ENCODE measurements around the gene RAMP2. TPM values are rescaled to one million over a fixed set of nuclear protein-coding genes. Genes with fewer than 3 reads are reported as not detected.

The RAMP2 gene
- total RNA-seq, 2 donors from 2014 or later, result 16.3 TPM

DNA sequence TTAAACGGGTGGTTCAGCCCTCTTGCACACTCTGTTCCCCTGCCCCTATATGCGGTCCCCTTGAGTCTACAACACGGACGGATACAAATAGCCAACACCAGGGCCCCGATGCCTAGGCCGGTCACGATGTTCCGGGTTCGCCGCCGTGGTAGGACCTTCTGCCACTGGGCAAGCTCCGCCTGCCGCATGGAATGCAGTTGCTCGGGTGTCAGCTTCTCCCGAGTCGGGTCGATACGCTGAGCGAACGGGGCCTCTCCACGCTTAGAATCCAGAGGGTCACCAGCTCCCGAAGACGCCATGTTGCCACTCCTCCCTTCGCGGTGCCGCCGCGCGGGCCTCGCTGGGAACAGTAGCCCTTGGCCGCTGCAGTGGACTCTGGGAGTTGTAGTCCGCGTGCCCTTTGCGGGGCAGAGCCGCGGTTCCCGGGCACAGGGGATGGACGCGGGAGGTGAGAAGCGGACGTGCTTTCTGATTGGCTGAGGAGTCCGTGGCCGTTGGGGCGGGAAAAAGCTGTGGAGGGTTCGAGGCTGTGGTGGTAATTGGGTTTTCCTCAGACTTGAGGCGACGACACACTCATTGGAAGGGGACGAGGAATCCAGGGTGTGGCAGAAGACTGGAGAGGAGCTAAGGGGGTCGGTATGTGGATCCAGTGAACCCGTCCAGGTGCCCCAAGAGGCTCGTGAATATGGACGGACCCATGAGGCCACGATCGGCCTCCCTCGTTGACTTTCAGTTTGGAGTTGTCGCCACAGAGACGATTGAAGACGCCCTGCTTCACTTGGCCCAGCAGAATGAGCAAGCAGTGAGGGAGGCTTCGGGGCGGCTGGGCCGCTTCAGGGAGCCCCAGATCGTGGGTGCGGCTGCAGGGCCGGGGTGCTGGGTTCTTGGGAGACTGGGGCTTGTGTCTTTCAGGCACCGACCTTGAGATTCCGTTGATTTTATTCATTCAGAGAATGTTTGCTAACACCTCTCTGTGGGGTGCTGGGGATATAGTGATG, 37.7 kb downstream of the RAMP2 start, which contains the start of the genes CNTD1 and COA3:
CNTD1 (plus strand) TSS at position 479 of the 998 bp plus-strand sequence; CDS start at position 686, 207 bp downstream.
COA3 (minus strand) TSS at position 322 of the 998 bp plus-strand sequence; CDS start at position 299, 23 bp downstream.
- peak; percentile 79 for DNase-seq (ENCODE audit: low spot score)
- H3K4me3 ChIP-seq, result peak within 1 kb of the TSS; percentile 66 to 75
- H3K27me3 ChIP-seq (replicated peaks; ENCODE audit: insufficient read depth), result no peaks in the 10 kb centered on the region
- WGBS, result 26% methylated on average over 65 of the region's 66 CpGs
- H3K27ac ChIP-seq, result peak within 1 kb of the TSS; percentile 85 to 88
- intact Hi-C loops (cut with DNase I), result no loop called here
- no peaks in the 10 kb centered on the region for H3K36me3 ChIP-seq
- TF ChIP-seq POLR2A (IDR thresholded peaks at IDR 0.05) (no peak), POLR2AphosphoS5 (IDR thresholded peaks at IDR 0.05) (peak; percentile 91)
- TF ChIP-seq, protein P1, sequence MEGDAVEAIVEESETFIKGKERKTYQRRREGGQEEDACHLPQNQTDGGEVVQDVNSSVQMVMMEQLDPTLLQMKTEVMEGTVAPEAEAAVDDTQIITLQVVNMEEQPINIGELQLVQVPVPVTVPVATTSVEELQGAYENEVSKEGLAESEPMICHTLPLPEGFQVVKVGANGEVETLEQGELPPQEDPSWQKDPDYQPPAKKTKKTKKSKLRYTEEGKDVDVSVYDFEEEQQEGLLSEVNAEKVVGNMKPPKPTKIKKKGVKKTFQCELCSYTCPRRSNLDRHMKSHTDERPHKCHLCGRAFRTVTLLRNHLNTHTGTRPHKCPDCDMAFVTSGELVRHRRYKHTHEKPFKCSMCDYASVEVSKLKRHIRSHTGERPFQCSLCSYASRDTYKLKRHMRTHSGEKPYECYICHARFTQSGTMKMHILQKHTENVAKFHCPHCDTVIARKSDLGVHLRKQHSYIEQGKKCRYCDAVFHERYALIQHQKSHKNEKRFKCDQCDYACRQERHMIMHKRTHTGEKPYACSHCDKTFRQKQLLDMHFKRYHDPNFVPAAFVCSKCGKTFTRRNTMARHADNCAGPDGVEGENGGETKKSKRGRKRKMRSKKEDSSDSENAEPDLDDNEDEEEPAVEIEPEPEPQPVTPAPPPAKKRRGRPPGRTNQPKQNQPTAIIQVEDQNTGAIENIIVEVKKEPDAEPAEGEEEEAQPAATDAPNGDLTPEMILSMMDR (IDR thresholded peaks at IDR 0.05), result peak in 1 of 4 experiments; percentile 29
- H3K4me1 ChIP-seq (replicated peaks), result no peaks in the 10 kb centered on the region
- H3K9me3 ChIP-seq, result no peaks in the 10 kb centered on the region

DNA sequence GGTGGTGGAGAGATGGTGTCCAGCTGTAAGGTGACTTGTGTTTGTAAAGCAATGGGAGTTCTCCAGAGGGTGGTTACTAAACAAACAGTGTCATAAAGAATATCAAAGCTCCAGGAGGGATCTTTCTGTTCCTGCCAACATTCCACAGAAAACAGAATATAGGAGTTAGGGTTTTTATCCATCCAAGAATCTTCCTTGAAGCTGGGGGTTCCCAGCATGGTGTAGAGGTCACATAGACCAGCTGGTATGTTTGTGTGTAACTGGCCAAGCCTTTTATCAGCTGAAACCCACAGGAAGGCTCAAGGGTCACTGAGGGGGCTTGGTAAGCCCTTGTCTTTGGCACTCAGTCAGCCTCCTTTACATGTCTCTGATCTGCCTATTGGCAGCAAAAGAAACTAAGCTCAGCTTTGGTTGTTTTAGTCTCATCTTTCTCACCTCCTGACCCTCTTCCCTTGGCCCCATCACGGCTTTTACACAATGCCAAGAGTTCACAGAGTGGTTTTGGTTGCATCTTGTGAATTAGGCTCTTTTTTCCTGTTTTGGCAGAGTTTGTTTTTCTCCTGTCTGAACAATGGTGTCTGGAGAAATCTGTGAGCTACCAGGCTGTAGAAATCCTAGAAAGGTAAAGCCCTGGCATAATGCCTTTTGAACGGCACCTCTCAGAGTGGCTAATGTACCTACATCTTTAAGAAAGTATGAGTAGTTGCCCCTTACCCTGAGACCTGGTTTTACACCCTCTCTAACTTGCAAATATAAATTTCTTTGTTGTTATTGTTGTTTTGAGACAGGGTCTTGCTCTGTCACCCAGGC, 42.3 kb downstream of the RAMP2 start:
- Histone ChIP-seq H3K27ac (peak overlapping the region; percentile 84 to 93), H3K4me1 (replicated peaks) (peaks cover 10% of the 10 kb centered on the region), H3K27me3 (replicated peaks; ENCODE audit: insufficient read depth) (no peaks in the 10 kb centered on the region), H3K36me3 (no peaks in the 10 kb centered on the region), H3K9me3 (no peaks in the 10 kb centered on the region), H3K4me3 (no peak overlapping the region)
- TF ChIP-seq POLR2AphosphoS5 (IDR thresholded peaks at IDR 0.05) (peak; percentile 42), POLR2A (IDR thresholded peaks at IDR 0.05) (no peak)
- TF ChIP-seq, protein P1 (IDR thresholded peaks at IDR 0.05), result no peak
- DNase-seq (ENCODE audit: low spot score), result no peak
- intact Hi-C loops (cut with DNase I), result no loop called here
- WGBS, result 20% methylated on average over 2 of the region's 2 CpGs

DNA sequence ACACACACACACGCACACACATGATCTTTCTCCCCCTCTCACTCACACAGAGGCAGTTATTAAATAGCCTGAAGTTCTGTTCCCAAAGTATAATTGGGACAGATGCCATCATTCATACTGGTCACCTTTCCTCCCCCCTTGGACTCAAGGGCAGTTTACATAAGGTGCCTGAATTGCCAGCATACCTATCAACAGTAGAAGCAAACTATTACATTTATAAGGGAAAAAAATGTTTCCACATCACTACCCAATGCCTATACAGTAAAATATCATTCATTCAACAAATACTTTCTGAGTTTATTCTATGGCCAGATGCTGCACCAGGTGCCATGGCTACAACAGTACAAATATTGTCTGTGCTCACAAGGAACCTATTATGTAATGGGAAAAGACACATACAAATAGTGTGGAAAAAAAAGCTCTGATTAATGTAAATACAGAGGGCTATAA, 43.9 kb downstream of the RAMP2 start:
- Histone ChIP-seq H3K27ac (peak overlapping the region; percentile 84 to 93), H3K4me1 (replicated peaks) (peaks cover 10% of the 10 kb centered on the region), H3K36me3 (no peaks in the 10 kb centered on the region), H3K4me3 (no peak overlapping the region), H3K9me3 (no peaks in the 10 kb centered on the region), H3K27me3 (replicated peaks; ENCODE audit: insufficient read depth) (no peaks in the 10 kb centered on the region)
- TF ChIP-seq, protein P1 (IDR thresholded peaks at IDR 0.05), result no peak
- peak; percentile 89 for TF ChIP-seq POLR2AphosphoS5 (IDR thresholded peaks at IDR 0.05)
- intact Hi-C loops (cut with DNase I), result no loop called here
- WGBS, result 34% methylated on average over 1 of the region's 1 CpG
- peak; percentile 63 for DNase-seq (ENCODE audit: low spot score)

DNA sequence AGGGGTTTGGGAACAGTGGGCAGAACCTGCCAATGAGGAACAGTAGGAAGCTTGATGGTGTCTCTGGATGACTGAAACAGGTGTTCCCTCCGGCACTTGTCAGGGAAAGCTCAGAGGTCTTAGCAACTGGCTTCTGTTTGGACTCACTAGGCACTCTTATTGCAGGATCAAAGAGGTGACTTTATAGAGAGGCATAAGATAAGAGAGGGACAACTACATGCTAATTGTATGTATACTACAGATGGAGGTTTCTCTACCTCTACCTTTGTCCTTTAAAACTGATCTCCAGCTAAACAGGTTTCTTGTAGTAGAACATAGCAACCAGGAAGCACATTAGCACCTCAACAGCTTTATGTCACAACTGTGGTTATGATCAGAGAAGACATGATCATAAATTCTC, 45.2 kb downstream of the RAMP2 start:
- 95% methylated on average over 1 of the region's 1 CpG for WGBS
- peaks cover 10% of the 10 kb centered on the region for H3K4me1 ChIP-seq (replicated peaks)

More for the DNA sequence above, 45.2 kb downstream of the RAMP2 start:
- Histone ChIP-seq H3K9me3 (no peaks in the 10 kb centered on the region), H3K4me3 (no peak overlapping the region), H3K27me3 (replicated peaks; ENCODE audit: insufficient read depth) (no peaks in the 10 kb centered on the region), H3K36me3 (peaks cover 0 to 4% of the 10 kb centered on the region in 2 donors), H3K27ac (peak overlapping the region; percentile 79 to 93)
- TF ChIP-seq, protein P1 (IDR thresholded peaks at IDR 0.05), result no peak
- TF ChIP-seq POLR2AphosphoS5 (IDR thresholded peaks at IDR 0.05) (no peak), POLR2A (IDR thresholded peaks at IDR 0.05) (no peak)
- intact Hi-C loops (cut with DNase I), result no loop called here
- DNase-seq (ENCODE audit: low spot score), result no peak
